Liver (tissue), 3 donors: ENCODE data around the gene SLC51A.

Source experiments
- CTCF ChIP-seq: fragments of 150-350 bp; IDR thresholded peaks from 2 replicates; pipeline ENCODE4 v1.5.1; 2017; ENCODE audit warnings: improper control_type of control experiment, low read depth, low read length; ENCODE audit not compliant: missing input control
- HNF4G ChIP-seq: IDR thresholded peaks from 2 replicates; pipeline ENCODE4 v1.6.1; 2016; ENCODE audit warnings: antibody characterized with exemption
- MAX ChIP-seq: IDR thresholded peaks from 2 replicates; pipeline ENCODE4 v1.6.1; 2016; ENCODE audit warnings: antibody characterized with exemption
- TAF1 ChIP-seq: conservative IDR thresholded peaks from 2 replicates; pipeline ENCODE4 v1.6.1; 2016; ENCODE audit warnings: antibody characterized with exemption, mild to moderate bottlenecking
- YY1 ChIP-seq: IDR thresholded peaks from 2 replicates; pipeline ENCODE4 v1.6.1; 2016; ENCODE audit warnings: antibody characterized with exemption, mild to moderate bottlenecking
- donor health status: healthy.
- donor health status: healthy.

- TF ChIP-seq CTCF (no peak), TAF1 (no peak), MAX (no peak), YY1 (no peak), HNF4G (no peak)
Observed at GRCh38 chr3:196225086-196225485, 8.8 kb downstream of the SLC51A start.
